H1 (cell line): ENCODE data around the gene MYBPC2. TPM values are rescaled to one million over a fixed set of nuclear protein-coding genes. Genes with fewer than 3 reads are reported as not detected.

Experiments
- CTCF ChIA-PET: fragments of 300-600 bp; sonication (Branson Sonifier 250); formaldehyde crosslinking; loops from one replicate; lab custom pipeline; 2021; ENCODE audit not compliant: partially characterized antibody; lab: Charles Lee
- POLR2A ChIA-PET: fragments of 300-600 bp; sonication (Branson Sonifier 250); formaldehyde crosslinking; loops from one replicate; lab custom pipeline; 2021; ENCODE audit warnings: inconsistent platforms; ENCODE audit not compliant: partially characterized antibody; lab: Charles Lee
- DNase-seq, 2 experiments: peaks; one replicate each; pipeline versions ENCODE4 v3.0.0 to v3.0.0-alpha.2; 2010 to 2022; ENCODE audit warnings: low spot score in 2 of 2, low read depth in 1 of 2, mixed read lengths in 1 of 2
- FAIRE-seq: peaks from 2 replicates; lab custom pipeline; 2011; peaks lifted over from hg19 to GRCh38; lab: Jason Lieb, UNC
- H2AFZ ChIP-seq: 2 replicates; pipeline ENCODE4 v1.8.1; 2012; ENCODE audit warnings: low read length, inconsistent platforms
- H2AK5ac ChIP-seq: 2 replicates; pipeline ENCODE4 v1.6.1; 2013; ENCODE audit warnings: low read depth, low read length
- H2BK120ac ChIP-seq: replicated peaks from 2 replicates; pipeline ENCODE3; 2013; ENCODE audit warnings: low read depth, low read length, inconsistent platforms
- H2BK12ac ChIP-seq: 2 replicates; pipeline ENCODE4 v1.6.1; 2013; ENCODE audit warnings: low read depth, low read length
- H2BK15ac ChIP-seq: 2 replicates; pipeline ENCODE4 v1.6.1; 2013; ENCODE audit warnings: low read length
- H2BK20ac ChIP-seq: 2 replicates; pipeline ENCODE4 v1.6.1; 2013; ENCODE audit warnings: low read length
- H2BK5ac ChIP-seq: 2 replicates; pipeline ENCODE4 v1.6.1; 2013; ENCODE audit warnings: low read depth, low read length
- H3K14ac ChIP-seq: 2 replicates; pipeline ENCODE4 v1.6.1; 2013; ENCODE audit warnings: inconsistent platforms; ENCODE audit not compliant: insufficient read length
- H3K18ac ChIP-seq: 2 replicates; pipeline ENCODE4 v1.6.1; 2013; ENCODE audit warnings: low read length; ENCODE audit errors: extremely low read depth
- H3K23ac ChIP-seq: 2 replicates; pipeline ENCODE4 v1.6.1; 2013; ENCODE audit warnings: inconsistent platforms; ENCODE audit not compliant: insufficient read length
- H3K23me2 ChIP-seq: 2 replicates; pipeline ENCODE4 v1.6.1; 2013; ENCODE audit warnings: low read depth, low read length
- H3K27ac ChIP-seq: 2 replicates; pipeline ENCODE4 v1.6.1; 2011; ENCODE audit warnings: low read depth, low read length, inconsistent platforms
- H3K27me3 ChIP-seq, 4 experiments: replicated peaks in 1 of 4; 1 replicate in 1 of 4; 2 replicates in 3 of 4; pipeline versions ENCODE4 v1.6.1 to v1.8.1; 2011 to 2013; ENCODE audit warnings: low read length in 3 of 4, mild to moderate bottlenecking in 3 of 4, inconsistent platforms in 2 of 4, mixed read lengths in 2 of 4, moderate library complexity in 1 of 4; ENCODE audit not compliant: control insufficient read depth in 3 of 4, insufficient read depth in 3 of 4; ENCODE audit errors: extremely low read depth in 1 of 4
- H3K36me3 ChIP-seq, 4 experiments: 2 replicates each; pipeline versions ENCODE4 v1.6.1 to v1.8.1; 2011 to 2013; ENCODE audit warnings: mild to moderate bottlenecking in 4 of 4, low read length in 3 of 4, moderate library complexity in 2 of 4, control low read depth in 1 of 4, inconsistent platforms in 1 of 4; ENCODE audit not compliant: insufficient read depth in 4 of 4, control insufficient read depth in 2 of 4
- H3K4ac ChIP-seq: replicated peaks from 2 replicates; pipeline ENCODE3; 2013; ENCODE audit warnings: low read length, low read depth, mixed read lengths, inconsistent platforms; ENCODE audit not compliant: insufficient read length
- H3K4me1 ChIP-seq, 4 experiments: replicated peaks in 1 of 4; 1 replicate in 1 of 4; 2 replicates in 3 of 4; pipeline versions ENCODE4 v1.6.1 to v1.8.1; 2011 to 2013; ENCODE audit warnings: low read length in 3 of 4, inconsistent platforms in 2 of 4, mixed read lengths in 1 of 4; ENCODE audit not compliant: insufficient read depth in 4 of 4, control insufficient read depth in 3 of 4
- H3K4me2 ChIP-seq, 2 experiments: 2 replicates each; pipeline versions ENCODE4 v1.6.1 to v1.8.1; 2011 to 2013; ENCODE audit warnings: low read depth in 2 of 2, low read length in 2 of 2, control low read depth in 1 of 2, inconsistent platforms in 1 of 2, mild to moderate bottlenecking in 1 of 2; ENCODE audit not compliant: insufficient read depth in 1 of 2
- H3K4me3 ChIP-seq, 4 experiments: fragments of 200-600, 300-600 bp in 1 of 4; sonication (generic), shearing (Covaris generic), sonication (Bioruptor Twin) in 1 of 4; 2 replicates each; pipeline versions ENCODE4 v1.5.1 to v1.8.1; 2011 to 2016; ENCODE audit warnings: low read length in 4 of 4, low read depth in 3 of 4, control low read depth in 2 of 4, inconsistent platforms in 2 of 4, mild to moderate bottlenecking in 2 of 4, mixed read lengths in 1 of 4, moderate library complexity in 1 of 4; ENCODE audit not compliant: insufficient read depth in 2 of 4; ENCODE audit errors: extremely low read depth in 1 of 4
- H3K56ac ChIP-seq: replicated peaks from 2 replicates; pipeline ENCODE3; 2013; ENCODE audit warnings: low read depth, mild to moderate bottlenecking, mixed read lengths, low read length, inconsistent platforms; ENCODE audit not compliant: insufficient read length
- H3K79me1 ChIP-seq: 2 replicates; pipeline ENCODE4 v1.6.1; 2013; ENCODE audit warnings: low read depth, low read length, control low read depth
- H3K79me2 ChIP-seq, 2 experiments: 2 replicates each; pipeline versions ENCODE4 v1.6.1 to v1.8.1; 2012 to 2013; ENCODE audit warnings: low read length in 2 of 2, mild to moderate bottlenecking in 2 of 2, inconsistent platforms in 1 of 2; ENCODE audit not compliant: insufficient read depth in 2 of 2, control insufficient read depth in 1 of 2
- H3K9ac ChIP-seq, 4 experiments: replicated peaks in 1 of 4; 1 replicate in 1 of 4; 2 replicates in 3 of 4; pipeline versions ENCODE4 v1.6.1 to v1.8.1; 2011 to 2013; ENCODE audit warnings: low read depth in 3 of 4, low read length in 3 of 4, control low read depth in 2 of 4, mild to moderate bottlenecking in 2 of 4, moderate library complexity in 2 of 4, inconsistent platforms in 1 of 4; ENCODE audit errors: extremely low read depth in 1 of 4
- H3K9me3 ChIP-seq, 2 experiments: 2 replicates each; pipeline versions ENCODE4 v1.6.1 to v1.8.1; 2012 to 2013; ENCODE audit warnings: mild to moderate bottlenecking in 2 of 2, moderate library complexity in 2 of 2, control low read depth in 1 of 2, inconsistent platforms in 1 of 2, low read depth in 1 of 2, low read length in 1 of 2, mixed read lengths in 1 of 2; ENCODE audit not compliant: insufficient read depth in 2 of 2
- H4K20me1 ChIP-seq, 2 experiments: replicated peaks in 1 of 2; 2 replicates each; pipeline versions ENCODE3 to v1.8.1; 2011 to 2013; ENCODE audit warnings: inconsistent platforms in 2 of 2, low read length in 2 of 2, mild to moderate bottlenecking in 1 of 2; ENCODE audit not compliant: insufficient read depth in 2 of 2, control insufficient read depth in 1 of 2
- H4K5ac ChIP-seq: 2 replicates; pipeline ENCODE4 v1.6.1; 2013; ENCODE audit warnings: low read length, low read depth, mixed read lengths, inconsistent platforms; ENCODE audit not compliant: insufficient read length
- H4K8ac ChIP-seq: 2 replicates; pipeline ENCODE4 v1.8.0; 2013; ENCODE audit warnings: mild to moderate bottlenecking, moderate library complexity, low read length, inconsistent platforms; ENCODE audit not compliant: insufficient read depth; ENCODE audit errors: extremely low read depth
- H4K91ac ChIP-seq: replicated peaks from 2 replicates; pipeline ENCODE3; 2013; ENCODE audit warnings: low read length, mixed read lengths, inconsistent platforms; ENCODE audit not compliant: insufficient read length
- CHD2 ChIP-seq: IDR thresholded peaks from 2 replicates; pipeline ENCODE4 v1.6.1; 2012; ENCODE audit warnings: low read length, improper control_type of control experiment
- CREB1 ChIP-seq: IDR thresholded peaks from 2 replicates; pipeline ENCODE4 v1.6.1; 2012; ENCODE audit warnings: inconsistent platforms
- EP300 ChIP-seq, 2 experiments: IDR thresholded peaks; 1 replicate in 1 of 2; 2 replicates in 1 of 2; pipeline ENCODE4 v1.6.1; 2011 to 2012; ENCODE audit warnings: low read depth in 2 of 2, low read length in 2 of 2, mild to moderate bottlenecking in 2 of 2, borderline replicate concordance in 1 of 2, inconsistent platforms in 1 of 2, moderate library complexity in 1 of 2
- EZH2 ChIP-seq: fragments of 200-600 bp; sonication (generic); IDR thresholded peaks from 2 replicates; pipeline ENCODE4 v1.7.1; 2012; ENCODE audit warnings: low read depth, mild to moderate bottlenecking, moderate library complexity, low read length, inconsistent platforms; ENCODE audit not compliant: severe bottlenecking
- GTF2F1 ChIP-seq: IDR thresholded peaks from 2 replicates; pipeline ENCODE4 v1.6.1; 2012; ENCODE audit warnings: low read depth, low read length, improper control_type of control experiment, borderline replicate concordance
- JUN ChIP-seq: IDR thresholded peaks from 2 replicates; pipeline ENCODE4 v1.6.1; 2011; ENCODE audit warnings: low read depth, mild to moderate bottlenecking, improper control_type of control experiment, low read length
- KDM1A ChIP-seq: fragments of 200-600, 300-600 bp; sonication (generic); IDR thresholded peaks from 2 replicates; pipeline ENCODE4 v1.7.1; 2016; ENCODE audit warnings: mild to moderate bottlenecking, low read length, borderline replicate concordance
- NANOG ChIP-seq: IDR thresholded peaks from 2 replicates; pipeline ENCODE4 v1.6.1; 2011; ENCODE audit warnings: low read length, low read depth, mild to moderate bottlenecking, inconsistent platforms; ENCODE audit not compliant: insufficient read depth, poor library complexity, severe bottlenecking
- NRF1 ChIP-seq: IDR thresholded peaks from 2 replicates; pipeline ENCODE4 v1.6.1; 2011; ENCODE audit warnings: mild to moderate bottlenecking, low read depth, low read length, improper control_type of control experiment
- SIN3A ChIP-seq, 2 experiments: IDR thresholded peaks in 1 of 2; conservative IDR thresholded peaks in 1 of 2; 2 replicates each; pipeline ENCODE4 v1.6.1; 2011 to 2012; ENCODE audit warnings: low read length in 2 of 2, improper control_type of control experiment in 1 of 2, low read depth in 1 of 2, mild to moderate bottlenecking in 1 of 2
- TCF12 ChIP-seq: IDR thresholded peaks from 2 replicates; pipeline ENCODE4 v1.6.1; 2011; ENCODE audit warnings: low read depth, mild to moderate bottlenecking, low read length
- TEAD4 ChIP-seq: IDR thresholded peaks from 2 replicates; pipeline ENCODE4 v1.6.1; 2012; ENCODE audit warnings: low read depth, low read length, inconsistent platforms, mixed read lengths
- ZNF274 ChIP-seq: IDR thresholded peaks from 2 replicates; pipeline ENCODE4 v1.7.0; 2012; ENCODE audit warnings: low read length, borderline replicate concordance; ENCODE audit errors: extremely low read depth
- WGBS, 2 experiments: shearing (Covaris generic) in 1 of 2; methylation state at CpG; one replicate each; pipeline versions ENCODE4 v1.1.6 to v1.1.7; 2013 to 2015; ENCODE audit warnings: low lambda C conversion rate in 2 of 2, mixed read lengths in 2 of 2, inconsistent platforms in 1 of 2, low coverage in 1 of 2, missing lambda C conversion rate in 1 of 2; ENCODE audit not compliant: insufficient replicate concordance in 2 of 2, insufficient coverage in 1 of 2, insufficient read length in 1 of 2; ENCODE audit errors: extremely low coverage in 1 of 2, missing lambda C conversion rate in 1 of 2; 5-methylcytosine and 5-hydroxymethylcytosine counted together
- polyA plus RNA-seq, 7 experiments: library from polyadenylated mRNA; depleted of rRNA in 3 of 7; stranded (reverse) in 5 of 7; unstranded in 2 of 7; fragments of >200 nt in 5 of 7; fragments of 200-250 nt in 2 of 7; gene quantifications; 1 replicate in 5 of 7; 2 replicates in 1 of 7; 4 replicates in 1 of 7; pipeline versions ENCODE4 v1.2.1 to v1.2.3, GENCODE V29; 2011 to 2013; ENCODE audit warnings: missing spikeins in 2 of 7, mixed read lengths in 2 of 7
- total RNA-seq: library from RNA; stranded (reverse); fragmentation: NEBNext Ultra II Directional; extraction: Animal tissue kit (Norgen Biotek cat#: 25700); gene quantifications from 2 replicates; pipeline ENCODE4 v1.2.1, GENCODE V29; 2021

The MYBPC2 gene
- total and polyA plus RNA-seq, 2 of the 8 experiments (the other 6 are each of a cell fraction or from before 2014, with no cell fraction given) = 1.8 to 3.1 TPM

DNA sequence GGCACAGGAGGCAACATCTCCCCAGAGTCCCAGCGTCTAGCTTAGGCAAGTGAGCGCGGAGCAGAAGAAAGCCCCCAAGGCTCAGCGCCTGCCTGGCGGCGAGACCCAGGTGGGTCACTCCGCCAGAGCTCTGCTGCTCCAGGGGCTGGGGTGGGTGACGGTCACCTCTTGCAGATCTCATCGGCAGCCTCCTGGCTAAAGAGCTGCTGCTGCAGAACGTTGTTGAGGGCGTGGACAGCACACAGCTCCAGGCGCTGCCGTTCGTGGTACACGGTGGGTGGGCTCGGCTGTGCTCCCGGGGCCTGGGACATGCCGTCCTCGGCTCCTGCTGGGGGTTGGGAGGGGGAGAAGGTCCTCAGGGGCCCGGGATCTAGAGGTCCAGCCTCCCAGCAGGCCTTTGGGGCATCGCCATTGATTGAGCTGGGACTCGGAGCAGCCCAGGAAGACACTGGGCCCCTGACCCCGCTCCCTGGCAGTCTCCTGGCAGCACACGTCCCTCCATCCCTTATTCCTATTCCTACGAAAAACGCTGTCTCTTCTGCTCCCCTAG, 77.5 kb downstream of the MYBPC2 start:
- no peak overlapping the region for H3K18ac ChIP-seq
- H2BK120ac ChIP-seq = no peak overlapping the region
- ChIA-PET CTCF (interaction anchor here (0.6 to 4.0 kb wide), 6 partner anchors 9 to 64 kb away, joined by 3 to 17 read pairs (median 7); no protein-coding TSS in a partner anchor), POLR2A (interaction anchor here (0.5 to 2.0 kb wide), 6 partner anchors 10 to 1232 kb away, joined by 3 to 9 read pairs (median 4); no protein-coding TSS in a partner anchor)
- H4K20me1 ChIP-seq = peaks cover 1 to 3% of the 10 kb centered on the region in 2 experiments
- H2BK12ac ChIP-seq = no peak overlapping the region
- DNase-seq = no peak
- H3K36me3 ChIP-seq = no peaks in the 10 kb centered on the region
- no peaks in the 10 kb centered on the region for H3K79me2 ChIP-seq
- H3K4me2 ChIP-seq = peak overlapping the region; percentile 57 to 66
- H3K4me3 ChIP-seq = peak overlapping the region; percentile 42 to 62 (median 56); a peak in 6 of 8 replicates
- WGBS, 2 experiments = 62% methylated on average over 24 of the region's 26 CpGs; no CpG with 5 or more reads in 1 of the 2 experiments
- no peak overlapping the region for H2BK20ac ChIP-seq
- peaks cover 0 to 6% (median 4%) of the 10 kb centered on the region in 4 experiments; a peak in 4 of 7 replicates for H3K4me1 ChIP-seq
- H3K27me3 ChIP-seq = peaks cover 0 to 26% (median 15%) of the 10 kb centered on the region in 4 experiments; a peak in 6 of 7 replicates
- H3K4ac ChIP-seq = no peak overlapping the region
- H4K5ac ChIP-seq = no peak overlapping the region
- no peak overlapping the region for H2AFZ ChIP-seq
- H2AK5ac ChIP-seq = no peak overlapping the region
- H2BK15ac ChIP-seq = no peak overlapping the region
- H3K56ac ChIP-seq = no peak overlapping the region
- no peak for FAIRE-seq
- no peaks in the 10 kb centered on the region; the same call in 1 of the 2 replicates for H3K79me1 ChIP-seq
- H3K9ac ChIP-seq = no peak overlapping the region
- no peak overlapping the region for H3K14ac ChIP-seq
- no peak overlapping the region for H3K27ac ChIP-seq
- H3K9me3 ChIP-seq = no peaks in the 10 kb centered on the region
- H4K91ac ChIP-seq = no peak overlapping the region
- no peak overlapping the region for H3K23ac ChIP-seq
- H3K23me2 ChIP-seq = no peaks in the 10 kb centered on the region; the same call in 1 of the 2 replicates
- H4K8ac ChIP-seq = no peak overlapping the region
- no peak overlapping the region for H2BK5ac ChIP-seq
- no peak for TF ChIP-seq JUN
- no peak for TF ChIP-seq NANOG
- TF ChIP-seq EZH2 = no peak
- TF ChIP-seq CHD2 = no peak
- no peak for TF ChIP-seq KDM1A
- no peak for TF ChIP-seq TCF12
- TF ChIP-seq CREB1 = no peak
- no peak for TF ChIP-seq ZNF274
- no peak for TF ChIP-seq SIN3A (conservative IDR thresholded peaks at IDR 0.05 in 1 of 2, IDR thresholded peaks at IDR 0.05 in 1 of 2; ENCODE audit: low read depth in 1 of 2, low read length in 2 of 2)
- TF ChIP-seq GTF2F1 = no peak
- TF ChIP-seq NRF1 = no peak
- TF ChIP-seq TEAD4 = no peak
- TF ChIP-seq EP300 (IDR thresholded peaks at IDR 0.05; ENCODE audit: borderline replicate concordance in 1 of 2, low read depth in 2 of 2, low read length in 2 of 2) = no peak
